Transverse colon (tissue), 3 donors: ENCODE data around the gene STARD7.

Source experiments
- CTCF ChIP-seq, 5 experiments: fragments of 200-600 bp in 3 of 5; fragments of 450-650 bp in 2 of 5; sonication (generic) in 3 of 5; IDR thresholded peaks; 1 replicate in 2 of 5; 2 replicates in 3 of 5; pipeline ENCODE4 v1.5.1; 2016 to 2017; ENCODE audit warnings: antibody characterized with exemption in 5 of 5, inconsistent platforms in 3 of 5, mild to moderate bottlenecking in 2 of 5, moderate library complexity in 1 of 5
- EP300 ChIP-seq: sonication (generic); formaldehyde crosslinking; IDR thresholded peaks from one replicate; pipeline ENCODE4 v1.6.1; 2017; ENCODE audit warnings: antibody characterized with exemption, low read depth

GRCh38 chr2:96236882-96237281 is 28.3 kb upstream of the STARD7 start:
- no peak for TF ChIP-seq CTCF (IDR thresholded peaks at IDR 0.05)
- TF ChIP-seq EP300: no peak
